ENCODE results near the gene RXFP1.

DNA sequence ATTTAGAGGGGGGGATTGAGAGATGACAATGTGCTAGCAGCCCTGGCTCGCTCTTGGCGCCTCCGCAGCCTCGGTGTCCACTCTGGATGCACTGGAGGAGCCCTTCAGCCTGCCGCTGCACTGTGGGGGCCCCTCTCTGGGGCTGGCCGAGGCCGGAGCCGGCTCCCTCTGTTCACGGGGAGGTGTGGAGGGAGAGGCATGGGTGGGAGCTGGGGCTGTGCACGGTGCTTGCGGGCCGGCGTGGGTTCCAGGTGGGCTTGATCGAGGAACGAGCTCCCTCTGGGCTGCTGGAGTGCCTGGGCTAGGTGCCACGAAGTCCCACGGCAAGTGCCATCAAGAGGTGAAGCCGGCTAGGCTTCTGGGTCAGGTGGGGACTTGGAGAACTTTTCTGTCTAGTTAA is 143.1 kb downstream of the RXFP1 start:
- TF ChIP-seq, protein P1, sequence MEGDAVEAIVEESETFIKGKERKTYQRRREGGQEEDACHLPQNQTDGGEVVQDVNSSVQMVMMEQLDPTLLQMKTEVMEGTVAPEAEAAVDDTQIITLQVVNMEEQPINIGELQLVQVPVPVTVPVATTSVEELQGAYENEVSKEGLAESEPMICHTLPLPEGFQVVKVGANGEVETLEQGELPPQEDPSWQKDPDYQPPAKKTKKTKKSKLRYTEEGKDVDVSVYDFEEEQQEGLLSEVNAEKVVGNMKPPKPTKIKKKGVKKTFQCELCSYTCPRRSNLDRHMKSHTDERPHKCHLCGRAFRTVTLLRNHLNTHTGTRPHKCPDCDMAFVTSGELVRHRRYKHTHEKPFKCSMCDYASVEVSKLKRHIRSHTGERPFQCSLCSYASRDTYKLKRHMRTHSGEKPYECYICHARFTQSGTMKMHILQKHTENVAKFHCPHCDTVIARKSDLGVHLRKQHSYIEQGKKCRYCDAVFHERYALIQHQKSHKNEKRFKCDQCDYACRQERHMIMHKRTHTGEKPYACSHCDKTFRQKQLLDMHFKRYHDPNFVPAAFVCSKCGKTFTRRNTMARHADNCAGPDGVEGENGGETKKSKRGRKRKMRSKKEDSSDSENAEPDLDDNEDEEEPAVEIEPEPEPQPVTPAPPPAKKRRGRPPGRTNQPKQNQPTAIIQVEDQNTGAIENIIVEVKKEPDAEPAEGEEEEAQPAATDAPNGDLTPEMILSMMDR (conservative IDR thresholded peaks at IDR 0.05 in 1 of 2, IDR thresholded peaks at IDR 0.05 in 1 of 2; ENCODE audit: extremely low read depth in 1 of 2, insufficient read depth in 1 of 2, low read depth in 1 of 2, low read length in 2 of 2), result no peak
- no peak for TF ChIP-seq EZH2 (IDR thresholded peaks at IDR 0.05; ENCODE audit: borderline replicate concordance, low read length)

All from mammary epithelial cell (primary cell).